GM18867 (cell line): ENCODE results near the gene BIK.
A peak's percentile ranks its signal among the peaks of the same experiment; 100 is the strongest.
"Not testable (repeated sequence)": the region's sequence is repeated elsewhere in the genome, so short reads cannot be mapped to it uniquely, and the experiment has no call there.

ENCODE experiments used
- ATAC-seq: cut with Tn5 transposase; IDR thresholded peaks from one replicate; pipeline ENCODE4 v1.9.1; 2021; ENCODE audit warnings: mild to moderate bottlenecking, moderate library complexity; ENCODE audit not compliant: unreplicated experiment

The BIK gene

DNA sequence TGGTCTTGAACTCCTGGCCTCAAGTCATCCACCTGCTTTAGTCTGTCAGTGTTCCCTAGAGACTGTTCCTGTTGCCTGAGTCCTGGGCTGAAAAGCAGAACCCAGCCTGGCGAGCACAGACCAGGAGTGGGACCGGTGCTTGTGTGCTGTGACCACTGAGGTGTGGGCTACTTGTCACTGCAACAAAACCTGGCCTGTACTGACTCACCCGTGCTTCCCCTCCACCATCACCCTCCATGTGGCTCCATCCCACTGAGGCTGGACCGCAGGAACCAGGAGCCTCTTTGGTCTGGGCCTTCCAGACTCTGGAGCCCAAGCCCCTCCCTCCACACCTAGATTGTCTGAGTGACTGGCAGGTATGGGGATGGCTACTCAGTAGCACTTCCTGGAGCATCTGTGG is 24.0 kb downstream of the BIK start:
- no peak for ATAC-seq

DNA sequence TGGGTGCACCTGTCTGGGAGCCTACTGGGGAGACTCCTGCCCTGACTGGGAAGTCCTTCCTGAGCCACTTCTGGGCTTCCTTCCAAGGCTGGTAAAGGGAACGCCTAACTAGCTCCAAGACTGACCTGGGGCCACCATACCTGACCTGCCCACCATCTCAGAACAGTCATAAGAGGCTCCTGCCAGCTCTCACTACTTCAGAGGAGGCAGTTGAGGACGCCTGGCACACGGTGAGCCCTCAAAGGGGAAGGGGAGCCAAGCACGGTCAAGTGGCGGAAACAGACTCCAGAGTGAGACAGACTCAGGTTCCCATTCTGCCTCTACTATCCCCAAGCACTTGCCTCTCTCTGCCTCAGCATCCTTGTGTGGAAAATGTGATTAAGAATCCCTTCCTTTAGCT is 25.0 kb downstream of the BIK start:
- ATAC-seq, result no peak

DNA sequence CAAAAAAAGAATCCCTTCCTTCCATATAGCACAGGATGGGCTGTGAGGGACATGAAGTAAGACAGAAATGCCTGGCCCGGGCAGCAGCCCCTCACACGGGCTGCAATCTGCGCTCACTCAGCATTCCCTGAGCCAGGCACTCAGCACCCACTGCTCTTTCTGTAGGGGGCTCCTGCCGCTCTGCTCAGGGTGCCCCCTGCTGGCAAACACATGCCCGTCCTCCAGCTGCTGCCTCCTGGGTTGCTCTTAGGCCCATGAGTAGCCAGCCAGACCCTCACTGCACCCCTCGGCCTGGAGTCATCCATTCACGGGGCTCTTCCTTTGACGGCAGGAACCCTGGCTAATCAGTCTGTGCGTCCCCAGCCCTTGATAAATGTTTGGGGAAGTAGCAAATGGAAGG is 25.7 kb downstream of the BIK start:
- no peak for ATAC-seq

DNA sequence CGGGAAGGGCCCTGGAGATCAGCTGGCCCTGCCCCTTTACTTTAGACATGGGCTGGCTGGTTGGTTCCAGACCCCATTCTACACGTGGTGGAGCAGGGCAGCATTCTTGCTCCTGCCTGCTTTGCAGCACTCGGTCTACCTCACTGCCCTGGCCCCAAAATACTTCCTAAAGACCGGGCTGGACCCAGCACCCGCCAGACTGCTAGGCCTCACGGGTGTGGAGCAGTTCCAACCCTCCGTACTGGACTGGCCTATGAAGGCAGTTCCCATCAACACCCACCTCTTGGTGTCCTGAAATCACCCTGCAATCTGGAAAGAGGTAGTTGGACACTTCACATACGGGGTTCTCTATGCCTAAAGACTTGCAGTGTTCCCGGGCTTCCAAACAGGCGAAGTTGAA is 26.3 kb downstream of the BIK start:
- no peak for ATAC-seq

DNA sequence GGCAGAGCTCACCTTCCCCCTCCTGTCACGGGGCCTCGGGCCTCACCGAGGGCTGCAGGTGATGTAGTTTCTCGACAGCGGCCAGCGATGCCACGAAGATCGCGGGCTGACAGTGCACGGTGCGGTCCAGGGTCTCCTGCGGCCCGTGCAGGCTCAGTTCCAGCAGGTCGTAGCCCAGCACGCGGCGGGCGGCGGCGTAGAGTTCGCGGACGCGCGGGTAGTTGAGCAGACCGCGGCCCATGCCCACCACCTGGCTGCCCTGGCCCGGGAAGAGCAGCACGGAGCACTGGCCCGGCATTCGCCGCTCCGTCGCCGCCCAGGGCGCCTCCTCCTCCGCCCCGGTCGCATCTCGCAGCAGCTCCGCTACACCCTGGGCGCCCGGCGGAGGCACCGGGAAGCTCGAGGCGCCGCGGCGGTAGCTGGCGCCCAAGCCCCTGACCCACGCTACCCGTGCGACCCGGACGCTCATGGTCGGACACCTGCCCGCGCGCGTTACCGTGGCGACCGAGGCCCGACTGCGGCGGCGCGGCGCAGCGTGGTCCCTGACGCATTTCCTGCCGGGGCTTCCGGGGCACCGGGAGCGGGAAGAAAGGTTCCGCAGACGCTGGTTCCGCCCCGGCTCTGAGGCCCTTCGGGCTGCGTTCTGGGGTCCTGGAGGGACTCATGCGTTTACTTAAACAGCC is 32.5 kb downstream of the BIK start, which contains the start of gene MCAT:
MCAT (minus strand) TSS at position 519 of the 683 bp plus-strand sequence; CDS start at position 469, 50 bp downstream.
- peak; percentile 83 for ATAC-seq

DNA sequence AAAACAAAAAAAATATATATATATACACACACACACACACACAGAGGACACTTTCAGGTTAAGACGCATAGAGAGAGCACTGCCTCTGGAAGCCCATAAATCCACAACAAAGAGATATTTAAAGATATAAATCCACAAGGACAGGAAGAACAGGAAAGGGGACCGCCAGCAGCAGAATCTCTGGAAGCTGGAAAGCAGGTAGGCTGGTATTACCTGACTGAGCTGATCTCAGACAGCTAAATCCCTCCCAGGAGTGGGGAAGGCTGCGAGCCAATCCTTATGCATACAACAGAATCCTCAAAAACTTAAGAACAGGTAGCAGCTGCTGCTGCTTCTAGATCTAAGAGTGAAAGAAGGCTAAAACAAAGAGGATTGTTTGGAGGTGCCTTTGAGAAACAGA is 34.4 kb downstream of the BIK start:
- no peak for ATAC-seq

DNA sequence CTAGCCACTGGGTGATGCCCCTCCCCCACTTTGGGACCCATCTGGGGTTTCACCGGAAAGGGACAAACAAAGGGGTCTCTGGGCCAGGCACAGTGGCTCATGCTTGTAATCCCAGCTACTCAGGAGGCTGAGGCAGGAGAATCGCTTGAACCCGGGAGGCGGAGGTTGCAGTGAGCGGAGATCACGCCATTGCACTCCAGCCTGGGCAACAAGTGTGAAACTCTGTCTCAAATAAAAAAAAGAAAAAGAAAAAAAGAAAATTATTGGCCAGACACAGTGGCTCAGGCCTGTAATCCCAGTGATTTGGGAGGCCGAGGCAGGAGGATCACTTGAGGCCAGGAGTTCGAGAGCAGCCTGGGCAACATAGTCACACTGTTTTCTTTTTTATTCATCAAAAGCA is 34.8 kb downstream of the BIK start:
- ATAC-seq, result not testable (repeated sequence)

DNA sequence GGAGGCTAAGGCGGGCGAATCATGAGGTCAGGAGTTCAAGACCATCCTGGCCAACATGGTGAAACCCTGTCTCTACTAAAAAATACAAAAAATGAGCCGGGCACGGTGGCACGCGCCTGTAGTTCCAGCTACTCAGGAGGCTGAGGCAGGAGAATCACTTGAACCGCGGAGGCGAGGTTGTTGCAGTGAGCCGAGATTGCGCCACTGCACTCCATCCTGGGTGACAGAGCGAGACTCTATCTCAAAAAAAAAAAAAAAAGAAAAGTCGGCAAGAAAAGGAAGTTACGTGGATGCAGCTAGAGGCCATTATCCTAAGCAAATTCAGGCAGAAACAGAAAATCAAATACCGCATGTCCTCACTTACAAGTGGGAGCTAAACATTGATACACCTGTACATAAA is 35.8 kb downstream of the BIK start:
- ATAC-seq, result not testable (repeated sequence)

DNA sequence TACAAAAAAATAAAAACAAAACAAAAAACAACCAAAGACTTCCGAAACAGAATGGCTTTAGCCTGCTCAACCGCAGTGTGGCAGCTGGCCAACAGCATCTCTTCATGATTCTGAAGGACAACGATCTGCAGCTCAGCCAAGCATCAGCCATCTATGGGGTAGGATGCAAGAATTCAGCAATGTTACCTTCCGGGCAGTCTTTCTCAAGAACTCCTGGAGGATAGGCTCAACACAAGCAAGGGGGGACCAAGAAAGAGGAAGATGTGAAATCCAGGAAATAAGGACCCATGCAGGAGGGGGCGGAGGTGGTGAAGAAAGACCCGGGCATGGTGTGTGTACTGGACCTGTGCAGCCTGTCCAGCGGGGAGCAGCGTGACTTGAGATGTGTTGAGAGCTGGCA is 37.3 kb downstream of the BIK start:
- ATAC-seq, result no peak

DNA sequence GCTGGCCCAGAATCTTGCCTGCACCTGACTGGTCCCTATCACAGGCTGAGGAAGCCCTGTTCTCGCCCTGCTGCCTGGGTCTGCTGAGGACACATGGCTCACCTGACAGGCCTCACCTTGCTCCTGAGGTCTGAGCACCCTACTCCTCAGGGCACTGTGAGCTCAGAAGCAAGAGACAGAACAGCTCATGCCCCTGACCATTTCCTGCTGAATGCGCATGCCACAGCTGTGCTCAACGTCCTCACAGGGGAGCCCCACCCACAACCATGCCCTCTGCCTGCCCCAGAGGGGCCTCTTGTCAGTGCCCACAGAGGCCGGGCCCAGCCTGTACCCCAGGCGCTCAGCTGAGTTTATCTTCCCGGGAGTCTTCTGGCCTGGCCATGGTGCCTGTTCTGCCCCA is 38.0 kb downstream of the BIK start:
- ATAC-seq, result no peak

DNA sequence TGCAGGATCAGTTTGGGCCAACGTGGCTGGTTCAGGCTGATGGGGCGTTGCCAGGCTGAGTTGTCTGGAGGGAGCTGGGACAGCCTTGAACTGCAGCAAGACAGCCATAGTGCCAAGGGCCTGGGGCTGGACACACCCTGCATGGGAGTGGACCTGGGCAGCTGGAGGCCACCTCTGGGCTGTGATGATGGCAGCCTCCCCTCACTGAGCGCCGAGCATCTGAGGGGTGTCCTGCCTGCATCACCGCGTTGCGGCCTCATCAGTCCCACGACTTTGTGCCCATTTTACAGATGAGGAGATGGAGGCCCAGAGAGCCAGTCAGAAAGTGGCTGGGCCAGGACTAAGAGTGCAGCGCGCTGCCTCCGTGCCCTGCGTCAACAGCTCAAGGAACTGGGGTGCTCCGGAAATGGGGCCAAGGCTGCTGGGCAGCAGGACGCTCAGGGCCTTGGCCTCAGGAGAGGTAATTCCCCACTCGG is 40.2 kb downstream of the BIK start:
- ATAC-seq, result no peak

DNA sequence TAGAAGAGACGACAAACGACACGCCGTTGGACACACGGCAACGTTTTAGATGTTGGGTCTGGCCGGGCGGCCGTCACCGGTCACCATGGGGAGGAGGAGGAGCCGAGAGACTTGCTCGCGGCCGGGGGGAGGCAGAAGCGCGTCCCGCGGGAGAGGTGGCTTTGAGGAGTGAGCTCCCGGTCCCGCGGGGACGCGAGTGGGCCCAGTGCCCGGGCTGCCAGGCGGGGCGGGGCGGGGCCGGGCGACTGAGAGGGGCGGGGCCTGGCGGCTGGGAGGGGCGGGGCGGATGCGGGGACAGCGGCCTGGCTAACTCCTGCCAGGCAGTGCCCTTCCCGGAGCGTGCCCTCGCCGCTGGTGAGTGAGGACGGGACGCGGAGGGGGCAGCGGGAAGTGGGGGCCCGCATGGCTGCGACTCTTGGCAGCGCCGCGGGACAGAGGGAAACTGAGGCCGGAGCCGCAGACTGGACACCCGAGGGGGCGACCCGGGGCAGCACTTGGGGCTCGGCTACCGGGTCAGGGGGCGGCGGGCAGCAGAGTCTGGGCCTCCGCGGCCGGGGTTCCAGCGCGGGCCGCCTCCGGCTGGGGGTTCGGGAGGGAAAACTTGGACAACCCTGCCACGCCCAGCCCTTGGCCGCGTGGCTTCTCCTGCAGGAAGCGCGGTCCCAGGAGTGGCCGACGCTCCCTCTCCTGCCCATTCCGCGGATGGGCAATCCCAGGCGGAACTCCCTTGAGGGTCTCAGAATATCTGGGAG is 40.9 kb downstream of the BIK start, which contains the start of gene TSPO:
TSPO (plus strand) TSS at position 309 of the 752 bp plus-strand sequence. CDS start 7,680 bp downstream, outside the sequence.
- ATAC-seq, result no peak

DNA sequence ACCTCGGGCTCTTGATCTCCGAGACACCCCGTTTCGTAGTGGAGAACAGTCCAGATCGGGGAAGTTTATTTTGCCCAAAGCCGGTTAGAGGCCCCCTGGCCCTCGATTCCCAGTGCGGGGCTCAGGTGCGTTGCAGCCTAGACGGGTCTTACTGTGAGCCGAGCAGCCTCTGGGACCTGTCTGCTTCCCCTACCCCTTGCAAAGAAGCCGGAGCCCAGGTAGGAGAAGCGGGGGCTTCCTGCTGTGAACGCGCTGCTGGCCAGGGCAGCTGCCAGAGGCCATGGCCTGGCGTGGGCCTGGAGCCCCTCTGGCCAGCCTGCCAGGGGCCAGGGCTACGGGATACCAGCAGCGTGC is 41.4 kb downstream of the BIK start:
- no peak for ATAC-seq

DNA sequence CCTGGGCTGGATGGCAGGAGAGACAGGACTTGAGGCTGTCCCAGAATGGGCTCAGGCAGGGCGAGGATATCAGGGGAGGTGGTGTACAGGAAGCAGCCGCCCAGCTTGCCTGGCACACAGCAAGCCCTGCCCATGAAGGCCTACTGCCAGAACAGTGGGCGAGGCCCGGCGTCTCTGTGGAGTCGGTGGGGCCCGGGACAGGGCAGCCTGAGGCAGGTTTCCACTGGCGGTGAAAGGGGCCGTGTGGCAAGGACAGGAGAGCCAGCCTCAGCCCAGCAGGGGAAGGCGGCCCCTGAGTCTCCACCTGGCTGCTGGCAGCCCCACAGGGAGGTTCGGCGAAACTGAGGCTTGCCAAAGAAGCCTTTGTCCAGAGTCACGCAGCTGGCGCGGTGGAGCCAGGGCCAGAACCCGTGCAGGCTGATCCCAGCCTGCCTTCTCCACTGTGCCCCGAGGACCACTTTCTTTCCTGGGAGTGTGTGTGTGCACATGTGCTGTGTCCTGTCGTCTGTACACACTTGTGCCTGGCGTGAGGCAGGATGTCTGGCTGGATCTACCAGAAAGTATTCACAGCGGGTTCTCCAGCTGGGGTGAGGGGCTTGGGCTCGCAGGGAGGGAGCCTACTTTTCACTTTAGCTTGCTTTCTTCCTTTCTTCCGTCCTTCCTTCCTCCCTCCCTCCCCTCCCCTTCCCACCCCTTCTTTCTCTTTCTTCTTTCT is 42.0 kb downstream of the BIK start:
- no peak for ATAC-seq

DNA sequence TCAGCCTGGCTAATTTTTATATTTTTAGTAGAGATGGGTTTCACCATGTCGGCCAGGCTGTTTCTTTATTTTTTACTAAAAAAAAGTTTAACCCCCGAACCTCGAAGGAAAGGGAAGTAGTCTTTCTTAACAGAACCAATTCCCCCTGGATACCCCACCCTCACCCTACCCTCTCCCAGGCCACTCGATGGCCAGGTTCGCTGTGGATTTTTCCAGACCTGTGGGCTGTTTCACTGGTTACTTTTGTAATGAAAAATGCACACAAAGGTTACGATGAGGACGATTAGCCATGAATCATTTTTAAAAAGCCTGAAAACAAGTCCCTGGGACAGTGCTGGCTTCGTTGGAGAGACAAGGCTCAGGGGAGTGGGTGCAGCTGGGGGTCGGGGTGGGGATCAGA is 43.3 kb downstream of the BIK start:
- no peak for ATAC-seq

DNA sequence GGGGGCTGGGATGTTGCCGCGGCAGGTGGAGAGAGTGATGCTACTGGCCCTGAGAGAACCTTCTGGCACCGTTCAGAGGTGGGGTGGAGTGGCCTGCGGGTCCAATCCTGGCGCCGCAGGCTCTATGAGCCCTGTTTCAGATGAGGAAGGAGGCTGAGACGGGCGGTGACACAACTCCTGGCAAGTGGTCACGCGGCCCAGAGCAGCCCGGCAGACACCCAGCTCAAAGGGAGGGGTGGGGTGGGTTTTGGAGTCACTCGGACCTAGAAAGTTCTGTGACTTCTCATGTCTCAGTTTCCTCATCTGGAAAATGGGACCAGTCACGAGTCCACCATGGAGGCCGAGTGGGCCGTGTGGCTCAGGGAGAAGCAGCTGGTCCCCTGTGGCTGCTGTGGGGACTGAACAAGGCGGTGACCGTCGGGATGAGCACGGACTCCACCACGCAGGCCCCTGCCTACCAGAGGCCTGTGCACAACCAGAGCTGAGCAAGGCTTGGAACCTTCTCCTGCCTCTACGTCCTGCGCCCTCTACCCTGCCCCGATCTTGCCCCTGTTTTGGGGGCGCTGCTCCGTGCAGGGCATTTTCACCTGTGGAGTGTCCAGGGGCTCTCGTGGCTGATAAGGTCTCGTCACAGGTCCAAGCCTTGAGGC is 44.5 kb downstream of the BIK start:
- no peak for ATAC-seq

DNA sequence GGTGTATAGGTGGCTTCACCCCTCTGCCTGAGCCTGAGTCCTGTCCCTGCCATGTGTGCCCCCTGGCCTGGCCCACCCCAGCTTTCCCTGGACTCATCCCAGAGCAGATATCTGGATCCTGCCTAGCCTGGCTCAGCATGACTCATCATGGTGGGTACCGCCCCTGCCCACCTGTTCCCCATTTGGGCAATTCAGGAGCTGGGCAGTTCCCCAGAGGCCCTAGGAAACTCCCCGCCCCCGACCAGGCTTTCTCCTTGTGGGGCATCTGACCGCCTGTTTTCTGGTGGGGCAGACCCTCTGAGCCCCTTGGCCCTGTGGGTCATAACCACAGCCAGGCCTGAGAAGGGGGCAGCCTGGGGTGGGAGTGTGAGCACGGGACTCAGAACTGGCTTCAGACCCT is 45.2 kb downstream of the BIK start:
- no peak for ATAC-seq

DNA sequence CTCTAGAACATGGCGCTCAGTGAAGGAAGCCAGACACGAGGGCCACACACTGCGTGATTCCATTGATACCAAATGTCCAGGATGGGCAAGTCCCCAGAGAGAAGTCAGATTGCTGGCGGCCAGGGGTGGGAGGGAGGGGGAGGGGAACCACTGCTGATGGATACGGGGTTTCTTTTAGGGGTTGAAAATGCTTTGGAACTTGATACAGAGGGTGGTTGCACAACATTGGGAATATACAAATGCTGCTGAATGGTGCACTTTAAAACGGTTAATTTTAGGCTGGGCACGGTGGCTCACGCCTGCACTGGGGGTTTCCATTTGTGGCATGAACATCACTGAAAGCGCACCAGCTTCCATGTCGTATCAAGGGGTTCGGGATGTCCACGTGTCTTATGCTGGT is 45.9 kb downstream of the BIK start:
- no peak for ATAC-seq

DNA sequence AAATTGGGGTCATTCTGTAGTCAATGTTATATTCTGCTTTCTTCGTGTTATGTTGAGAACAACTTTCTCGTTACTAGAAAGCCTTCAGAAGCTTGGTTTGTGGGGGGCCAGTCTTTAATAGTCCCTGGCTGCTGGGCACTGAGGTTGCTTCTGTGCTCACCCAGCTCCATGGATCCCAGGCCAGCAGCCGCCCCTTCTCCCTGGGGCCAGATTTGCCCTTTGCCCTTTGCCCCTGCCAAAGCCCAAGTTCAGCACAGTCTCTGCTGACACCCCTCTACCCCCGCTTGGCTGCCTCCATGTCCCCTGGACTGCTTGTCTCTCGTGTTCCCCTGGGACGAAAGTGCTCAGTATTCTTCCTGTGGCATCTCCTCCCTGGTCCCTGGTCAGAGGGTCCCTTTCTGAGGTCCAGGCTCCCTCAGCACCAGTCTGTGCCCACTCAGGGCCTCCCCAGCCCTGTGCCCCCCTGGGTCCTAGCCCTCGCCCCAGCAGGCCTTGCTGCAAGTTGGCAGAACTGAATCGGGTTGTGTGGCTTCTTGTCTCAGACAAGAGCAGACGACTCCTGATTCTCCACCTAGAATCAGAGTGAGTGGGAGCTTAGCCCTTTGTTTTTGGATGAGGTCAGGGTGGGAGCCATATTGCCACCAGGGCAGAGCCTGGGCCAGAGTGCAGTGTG is 47.5 kb downstream of the BIK start:
- no peak for ATAC-seq

DNA sequence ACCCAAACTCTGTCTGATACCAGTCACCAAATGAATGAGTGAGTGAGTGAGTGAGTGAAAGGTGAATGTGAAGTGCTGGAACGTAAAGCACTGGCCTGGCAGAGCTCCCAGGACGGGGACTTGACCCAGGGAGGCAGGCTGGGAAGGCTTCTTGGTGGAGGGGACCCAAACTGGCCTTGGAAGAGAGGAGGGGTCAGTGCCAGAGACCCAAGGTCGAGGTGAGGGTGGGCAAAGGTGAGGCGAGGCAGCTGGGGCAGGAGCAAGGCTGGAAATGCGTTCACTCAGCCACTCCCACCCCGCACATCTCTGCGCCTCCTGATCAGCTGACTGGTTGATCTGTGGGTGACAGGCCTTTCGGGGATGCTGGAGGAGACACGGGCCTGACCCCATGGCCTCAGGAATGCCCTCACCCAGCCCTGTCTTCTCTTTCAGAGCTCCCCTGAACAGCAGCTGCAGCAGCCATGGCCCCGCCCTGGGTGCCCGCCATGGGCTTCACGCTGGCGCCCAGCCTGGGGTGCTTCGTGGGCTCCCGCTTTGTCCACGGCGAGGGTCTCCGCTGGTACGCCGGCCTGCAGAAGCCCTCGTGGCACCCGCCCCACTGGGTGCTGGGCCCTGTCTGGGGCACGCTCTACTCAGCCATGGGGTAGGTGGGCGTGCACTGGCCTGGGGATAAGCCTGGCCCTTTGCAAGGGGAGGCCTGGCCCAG is 48.4 kb downstream of the BIK start:
- ATAC-seq, result no peak
